GM12891 (cell line): ENCODE data around the gene ADAMTSL1.

Source experiments
- POLR2A ChIP-seq: IDR thresholded peaks from 2 replicates; pipeline ENCODE4 v1.6.1; 2011; ENCODE audit warnings: low read depth, low read length, control low read depth
- POLR2AphosphoS5 ChIP-seq: IDR thresholded peaks from 2 replicates; pipeline ENCODE4 v1.6.1; 2011; ENCODE audit warnings: low read depth, low read length, control low read depth
- TAF1 ChIP-seq: IDR thresholded peaks from 2 replicates; pipeline ENCODE4 v1.6.1; 2011; ENCODE audit warnings: low read depth, low read length, control low read depth

DNA sequence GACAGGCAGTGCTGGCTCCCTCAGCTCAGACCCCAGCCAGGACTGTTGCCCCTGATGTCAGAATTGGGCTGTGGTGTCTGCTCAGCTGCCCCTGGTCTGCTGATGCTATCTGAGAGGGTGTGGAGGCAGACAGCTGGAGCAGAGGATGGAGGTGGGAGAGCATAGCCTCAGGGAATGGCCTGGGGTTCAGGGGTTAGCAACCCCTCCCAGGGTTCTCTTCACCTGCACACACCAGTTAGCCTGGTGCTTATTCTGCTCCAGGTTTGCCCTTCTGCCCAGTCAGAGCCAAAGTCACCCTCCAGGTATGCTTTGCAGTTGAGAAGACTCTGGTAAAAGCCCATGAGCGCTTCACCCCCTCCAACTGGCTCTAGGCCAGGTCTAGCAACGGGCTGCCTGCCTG lies 449.2 kb downstream of the ADAMTSL1 start:
- TF ChIP-seq TAF1 (no peak), POLR2AphosphoS5 (no peak), POLR2A (no peak)
